T1000 (cell line): ENCODE results near the gene ACOX1.

Experiments used
- DNase-seq: peaks from one replicate; lab custom pipeline; 2025; ENCODE audit warnings: mixed read lengths; lab: John Stamatoyannopoulos, UW

The ACOX1 gene

GRCh38 chr17:75909051-75909811 lies 69.7 kb downstream of the ACOX1 start:
- DNase-seq = no peak

- DNase-seq = no peak
Measured at GRCh38 chr17:75908201-75908600, 70.8 kb downstream of the ACOX1 start.

- no peak for DNase-seq
Measured at GRCh38 chr17:75906143-75906884, 72.7 kb downstream of the ACOX1 start.

GRCh38 chr17:75904749-75905521 lies 74.0 kb downstream of the ACOX1 start, which contains the start of gene MRPL38:
Gene MRPL38 (minus strand): TSS chr17:75904884. CDS start chr17:75904875, 9 bp downstream.
- DNase-seq = peak; percentile 98

- no peak for DNase-seq
Measured at GRCh38 chr17:75902406-75902805, 76.6 kb downstream of the ACOX1 start.

- no peak for DNase-seq
Measured at GRCh38 chr17:75901727-75902126, 77.2 kb downstream of the ACOX1 start.

- no peak for DNase-seq
Measured at GRCh38 chr17:75900691-75901533, 78.1 kb downstream of the ACOX1 start.

- DNase-seq = no peak
Measured at GRCh38 chr17:75899767-75900468, 79.0 kb downstream of the ACOX1 start.

GRCh38 chr17:75899353-75899752 lies 79.6 kb downstream of the ACOX1 start:
- DNase-seq = no peak

- DNase-seq = no peak
Measured at GRCh38 chr17:75898791-75899190, 80.2 kb downstream of the ACOX1 start.

GRCh38 chr17:75898065-75898464 lies 80.9 kb downstream of the ACOX1 start:
- no peak for DNase-seq

- no peak for DNase-seq
Measured at GRCh38 chr17:75897160-75898019, 81.6 kb downstream of the ACOX1 start.

GRCh38 chr17:75896415-75897159 lies 82.4 kb downstream of the ACOX1 start, which contains the start of gene TRIM65:
Gene TRIM65 (minus strand): TSS chr17:75896951. CDS start chr17:75896937, 14 bp downstream.
- DNase-seq = peak; percentile 77

GRCh38 chr17:75895370-75896155 lies 83.4 kb downstream of the ACOX1 start:
- no peak for DNase-seq

- DNase-seq = no peak
Measured at GRCh38 chr17:75894049-75894733, 84.8 kb downstream of the ACOX1 start.

GRCh38 chr17:75893305-75894048 lies 85.5 kb downstream of the ACOX1 start:
- DNase-seq = no peak
